Endodermal cell (in vitro differentiated cells): ENCODE measurements around the gene INPPL1. TPM values are rescaled to one million over a fixed set of nuclear protein-coding genes. Genes with fewer than 3 reads are reported as not detected.

Experiments
- DNase-seq: peaks from one replicate; pipeline ENCODE4 v3.0.0-alpha.2; 2017
- H3K27ac ChIP-seq: 2 replicates; pipeline ENCODE4 v1.5.1; 2013; ENCODE audit warnings: mild to moderate bottlenecking, low read depth, low read length, moderate library complexity
- H3K27me3 ChIP-seq: 2 replicates; pipeline ENCODE4 v1.6.1; 2013; ENCODE audit warnings: mild to moderate bottlenecking, low read length, moderate library complexity; ENCODE audit not compliant: insufficient read depth, control insufficient read depth, poor library complexity, severe bottlenecking
- H3K36me3 ChIP-seq: 2 replicates; pipeline ENCODE4 v1.7.0; 2013; ENCODE audit warnings: mild to moderate bottlenecking, low read length, moderate library complexity; ENCODE audit not compliant: control insufficient read depth, insufficient read depth
- H3K4me1 ChIP-seq: one replicate; pipeline ENCODE4 v1.7.0; 2013; ENCODE audit warnings: low read length; ENCODE audit not compliant: control insufficient read depth, insufficient read depth
- H3K4me3 ChIP-seq: 2 replicates; pipeline ENCODE4 v1.5.1; 2013; ENCODE audit warnings: mild to moderate bottlenecking, low read length, moderate library complexity
- H3K9ac ChIP-seq: 2 replicates; pipeline ENCODE4 v1.6.1; 2013; ENCODE audit warnings: mild to moderate bottlenecking, low read length, moderate library complexity; ENCODE audit not compliant: poor library complexity, severe bottlenecking; ENCODE audit errors: extremely low read depth
- H3K9me3 ChIP-seq: 2 replicates; pipeline ENCODE4 v1.6.1; 2013; ENCODE audit warnings: mild to moderate bottlenecking, low read length, moderate library complexity; ENCODE audit not compliant: control insufficient read depth
- H3K27ac Mint-ChIP-seq: 2 replicates; pipeline ENCODE4 v1.8.0; 2020; ENCODE audit warnings: mixed read lengths
- H3K27me3 Mint-ChIP-seq: 2 replicates; pipeline ENCODE4 v1.8.0; 2021; ENCODE audit warnings: mild to moderate bottlenecking, mixed read lengths; ENCODE audit not compliant: insufficient read depth
- H3K36me3 Mint-ChIP-seq: 2 replicates; pipeline ENCODE4 v1.8.0; 2020; ENCODE audit warnings: low read depth, mixed read lengths
- H3K4me1 Mint-ChIP-seq: 2 replicates; pipeline ENCODE4 v1.8.0; 2020; ENCODE audit warnings: mixed read lengths
- H3K4me3 Mint-ChIP-seq: 2 replicates; pipeline ENCODE4 v1.8.0; 2020; ENCODE audit warnings: mild to moderate bottlenecking, moderate library complexity, mixed read lengths
- H3K9me3 Mint-ChIP-seq: 2 replicates; pipeline ENCODE4 v1.8.0; 2020; ENCODE audit warnings: mild to moderate bottlenecking, mixed read lengths
- CTCF ChIP-seq: fragments of 200-600 bp; sonication (generic); conservative IDR thresholded peaks from 2 replicates; pipeline ENCODE4 v1.5.0; 2021; ENCODE audit warnings: antibody characterized with exemption, mild to moderate bottlenecking
- whole genome bisulfite sequencing, 2 experiments: methylation state at CpG; one replicate each; pipeline versions ENCODE4 v1.1.5 to v1.1.7; 2013; ENCODE audit warnings: missing lambda C conversion rate in 2 of 2, mixed read lengths in 1 of 2; ENCODE audit not compliant: insufficient coverage in 1 of 2, insufficient read length in 1 of 2; 5-methylcytosine and 5-hydroxymethylcytosine counted together
- total RNA-seq, 2 donors: library from RNA; stranded (reverse); fragmentation: NEBNext Ultra II Directional in 1 of 2; extraction: Animal tissue kit (Norgen Biotek cat#: 25700) in 1 of 2; gene quantifications; 2 replicates in 1 of 2; 3 replicates in 1 of 2; pipeline ENCODE4 v1.2.1, GENCODE V29; 2021

Gene INPPL1
- total RNA-seq, 2 donors from 2014 or later: 230 to 325 TPM

DNA sequence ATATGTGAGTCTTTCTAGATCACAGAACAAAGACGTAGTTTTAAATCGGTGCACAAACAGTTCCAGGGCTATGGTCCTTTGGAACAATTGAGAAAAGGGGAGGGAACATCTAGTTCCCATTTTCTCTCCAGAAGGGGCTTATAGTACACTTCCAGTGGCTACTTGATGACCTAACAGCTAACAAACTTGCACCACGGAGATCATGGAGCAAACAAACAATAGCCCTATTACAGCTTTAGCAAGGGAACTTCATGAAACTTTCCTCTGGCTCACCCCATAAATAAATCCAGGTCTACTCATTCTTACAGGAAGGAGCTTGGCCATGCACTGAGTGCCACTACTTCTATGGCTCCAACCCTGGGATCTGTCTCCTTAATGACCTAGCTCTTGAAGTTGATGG, 16.3 kb upstream of the INPPL1 start:
- no peaks in the 10 kb centered on the region for H3K4me1 ChIP-seq
- 90 to 97% methylated on average over 3 of the region's 3 CpGs for WGBS, 2 experiments
- no peaks in the 10 kb centered on the region for H3K9me3 Mint-ChIP-seq
- H3K27ac Mint-ChIP-seq: no peak overlapping the region
- no peak overlapping the region for H3K9ac ChIP-seq
- H3K4me1 Mint-ChIP-seq: peaks cover 12% of the 10 kb centered on the region
- TF ChIP-seq CTCF: no peak
- DNase-seq: no peak
- H3K27me3 Mint-ChIP-seq: peaks cover 4% of the 10 kb centered on the region
- no peaks in the 10 kb centered on the region for H3K9me3 ChIP-seq
- no peak overlapping the region for H3K27ac ChIP-seq
- no peak overlapping the region for H3K4me3 ChIP-seq
- no peaks in the 10 kb centered on the region for H3K27me3 ChIP-seq
- H3K4me3 Mint-ChIP-seq: no peak overlapping the region
- H3K36me3 ChIP-seq: no peaks in the 10 kb centered on the region
- no peaks in the 10 kb centered on the region for H3K36me3 Mint-ChIP-seq

- Histone ChIP-seq H3K9ac (no peak overlapping the region), H3K27me3 (peaks cover 1% of the 10 kb centered on the region), H3K36me3 (no peaks in the 10 kb centered on the region), H3K4me1 (no peaks in the 10 kb centered on the region), H3K4me3 (no peak overlapping the region), H3K27ac (no peak overlapping the region), H3K9me3 (no peaks in the 10 kb centered on the region)
- H3K9me3 Mint-ChIP-seq: no peaks in the 10 kb centered on the region
- peaks cover 12% of the 10 kb centered on the region for H3K4me1 Mint-ChIP-seq
- DNase-seq: peak; percentile 47
- H3K27me3 Mint-ChIP-seq: peaks cover 6% of the 10 kb centered on the region
- no peaks in the 10 kb centered on the region for H3K36me3 Mint-ChIP-seq
- H3K4me3 Mint-ChIP-seq: no peak overlapping the region
- 72 to 94% methylated on average over 2 to 4 of the region's 4 CpGs for WGBS, 2 experiments
- no peak for TF ChIP-seq CTCF
- H3K27ac Mint-ChIP-seq: peak overlapping the region; percentile 22
These were observed 15.5 kb upstream of the INPPL1 start for GRCh38 chr11:72209101-72209500.

DNA sequence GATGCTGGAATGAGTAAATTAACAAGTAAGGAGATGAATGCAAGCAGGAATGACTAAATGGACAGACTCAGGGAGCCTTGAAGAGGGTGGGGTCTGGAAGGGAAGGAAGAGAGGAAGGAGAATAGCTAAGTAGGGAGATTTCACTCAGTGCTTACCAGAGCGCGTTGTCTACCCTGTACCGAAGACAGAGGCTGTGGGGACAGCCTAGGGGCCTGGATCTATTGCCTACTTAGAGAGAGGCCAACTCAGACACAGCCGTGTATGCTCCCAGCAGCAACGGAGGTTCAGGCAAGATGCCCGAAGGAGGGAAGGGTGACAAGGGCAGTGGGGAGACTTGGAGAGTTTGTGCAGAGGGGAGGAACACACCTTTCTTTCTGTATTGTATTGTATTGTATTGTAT, 7.9 kb upstream of the INPPL1 start, which contains the start of gene FOLR2:
TSS of gene FOLR2 (plus strand) at position 157 of the 400 bp plus-strand sequence. CDS start 1,791 bp downstream, outside the sequence.
- Mint-ChIP-seq H3K4me1 (peaks cover 9% of the 10 kb centered on the region), H3K36me3 (no peaks in the 10 kb centered on the region), H3K27me3 (peaks cover 35% of the 10 kb centered on the region), H3K9me3 (no peaks in the 10 kb centered on the region), H3K4me3 (no peak within 1 kb of the TSS), H3K27ac (no peak within 1 kb of the TSS)
- Histone ChIP-seq H3K36me3 (no peaks in the 10 kb centered on the region), H3K9me3 (no peaks in the 10 kb centered on the region), H3K27ac (no peak within 1 kb of the TSS), H3K27me3 (peaks cover 13% of the 10 kb centered on the region), H3K4me3 (no peak within 1 kb of the TSS), H3K9ac (no peak within 1 kb of the TSS), H3K4me1 (no peaks in the 10 kb centered on the region)
- TF ChIP-seq CTCF: no peak
- 92 to 100% methylated on average over 4 to 6 of the region's 6 CpGs for WGBS, 2 experiments
- peak; percentile 29 for DNase-seq
